ENCODE data around the gene PLPP4. TPM values are rescaled to one million over a fixed set of nuclear protein-coding genes. Genes with fewer than 3 reads are reported as not detected.

The PLPP4 gene
- polyA plus RNA-seq, 1 experiment = 35.4 TPM

DNA sequence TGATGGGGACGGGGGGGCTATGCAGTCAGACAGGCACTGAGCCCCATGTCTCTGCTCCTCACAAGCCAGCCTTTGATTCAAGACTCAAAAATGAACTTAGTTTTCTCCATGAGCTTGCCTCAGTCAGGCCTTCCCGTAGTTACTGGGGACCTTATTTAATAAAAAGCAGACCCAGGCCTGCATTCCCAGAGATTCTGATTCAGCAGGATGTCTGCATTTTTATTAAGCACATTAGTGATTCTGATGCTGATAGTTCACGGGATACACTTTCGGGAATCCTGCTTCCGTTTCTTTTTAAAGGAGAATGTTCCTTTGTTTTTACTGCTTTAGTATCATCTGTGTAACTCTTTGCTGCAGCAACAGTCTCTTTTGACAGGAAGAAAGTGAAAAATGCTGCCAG, 28.3 kb upstream of the PLPP4 start:
- ChIA-PET POLR2A (no interaction called here), CTCF (interaction anchor here (0.7 kb wide), 1 partner anchor 207 kb away, joined by 3 read pairs; no protein-coding TSS in a partner anchor)
- Histone ChIP-seq H3K27me3 (ENCODE audit: control insufficient read depth, insufficient read depth, low read length) (no peaks in the 10 kb centered on the region), H3K4me3 (ENCODE audit: low read depth, low read length) (no peak overlapping the region), H3K36me3 (ENCODE audit: control insufficient read depth, insufficient read depth, low read length) (no peaks in the 10 kb centered on the region)
- TF ChIP-seq, protein P1, sequence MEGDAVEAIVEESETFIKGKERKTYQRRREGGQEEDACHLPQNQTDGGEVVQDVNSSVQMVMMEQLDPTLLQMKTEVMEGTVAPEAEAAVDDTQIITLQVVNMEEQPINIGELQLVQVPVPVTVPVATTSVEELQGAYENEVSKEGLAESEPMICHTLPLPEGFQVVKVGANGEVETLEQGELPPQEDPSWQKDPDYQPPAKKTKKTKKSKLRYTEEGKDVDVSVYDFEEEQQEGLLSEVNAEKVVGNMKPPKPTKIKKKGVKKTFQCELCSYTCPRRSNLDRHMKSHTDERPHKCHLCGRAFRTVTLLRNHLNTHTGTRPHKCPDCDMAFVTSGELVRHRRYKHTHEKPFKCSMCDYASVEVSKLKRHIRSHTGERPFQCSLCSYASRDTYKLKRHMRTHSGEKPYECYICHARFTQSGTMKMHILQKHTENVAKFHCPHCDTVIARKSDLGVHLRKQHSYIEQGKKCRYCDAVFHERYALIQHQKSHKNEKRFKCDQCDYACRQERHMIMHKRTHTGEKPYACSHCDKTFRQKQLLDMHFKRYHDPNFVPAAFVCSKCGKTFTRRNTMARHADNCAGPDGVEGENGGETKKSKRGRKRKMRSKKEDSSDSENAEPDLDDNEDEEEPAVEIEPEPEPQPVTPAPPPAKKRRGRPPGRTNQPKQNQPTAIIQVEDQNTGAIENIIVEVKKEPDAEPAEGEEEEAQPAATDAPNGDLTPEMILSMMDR (IDR thresholded peaks at IDR 0.05; ENCODE audit: insufficient read depth, low read depth, low read length) = no peak
- no peak for DNase-seq (ENCODE audit: low read depth)

DNA sequence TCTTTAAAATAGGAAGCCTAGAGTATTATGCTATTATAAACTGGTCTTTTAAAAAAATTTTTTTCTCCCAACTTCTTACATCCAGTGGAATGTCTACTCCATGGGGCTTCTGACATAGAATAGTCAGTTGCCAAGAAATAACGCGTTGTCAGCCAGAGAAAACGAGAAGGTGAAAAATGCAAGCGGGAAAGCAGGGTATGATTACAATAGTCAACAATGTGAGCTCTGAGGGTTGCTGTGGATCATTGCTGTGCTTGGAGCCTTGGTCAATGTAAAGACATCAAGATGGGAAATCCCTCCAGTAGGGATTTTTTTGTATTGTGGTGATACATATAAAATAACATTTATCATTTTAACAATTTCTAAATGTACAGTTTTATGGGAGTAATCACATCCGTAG, 27.6 kb upstream of the PLPP4 start:
- Histone ChIP-seq H3K4me3 (ENCODE audit: low read depth, low read length) (no peak overlapping the region), H3K36me3 (ENCODE audit: control insufficient read depth, insufficient read depth, low read length) (no peaks in the 10 kb centered on the region), H3K27me3 (ENCODE audit: control insufficient read depth, insufficient read depth, low read length) (no peaks in the 10 kb centered on the region)
- TF ChIP-seq, protein P1 (IDR thresholded peaks at IDR 0.05; ENCODE audit: insufficient read depth, low read depth, low read length) = no peak
- ChIA-PET POLR2A (no interaction called here), CTCF (no interaction called here)
- no peak for DNase-seq (ENCODE audit: low read depth)

DNA sequence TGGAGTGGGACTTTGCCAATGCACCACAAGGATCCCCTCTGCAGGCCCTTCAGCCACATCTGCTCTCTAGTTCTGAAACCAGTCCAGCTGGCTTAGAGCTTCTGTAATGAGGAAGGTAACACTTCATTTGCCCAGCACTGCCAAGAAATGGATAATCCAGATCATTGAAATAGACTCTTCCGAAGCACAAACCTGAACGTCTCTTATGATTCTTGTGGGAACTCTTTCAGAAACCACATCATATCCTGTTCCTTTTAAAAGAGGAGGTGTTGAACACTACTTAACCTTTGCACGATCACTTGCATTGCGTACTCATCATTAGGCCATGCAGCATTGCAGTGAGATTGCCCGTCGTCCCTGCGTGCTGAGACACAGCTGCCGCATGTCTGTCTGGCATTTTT, 25.8 kb upstream of the PLPP4 start:
- DNase-seq (ENCODE audit: low read depth) = no peak
- POLR2A ChIA-PET = no interaction called here
- Histone ChIP-seq H3K36me3 (ENCODE audit: control insufficient read depth, insufficient read depth, low read length) (no peaks in the 10 kb centered on the region), H3K4me3 (ENCODE audit: low read depth, low read length) (no peak overlapping the region), H3K27me3 (ENCODE audit: control insufficient read depth, insufficient read depth, low read length) (no peaks in the 10 kb centered on the region)
- TF ChIP-seq, protein P1 (IDR thresholded peaks at IDR 0.05; ENCODE audit: insufficient read depth, low read depth, low read length) = no peak
- CTCF ChIA-PET = no interaction called here

DNA sequence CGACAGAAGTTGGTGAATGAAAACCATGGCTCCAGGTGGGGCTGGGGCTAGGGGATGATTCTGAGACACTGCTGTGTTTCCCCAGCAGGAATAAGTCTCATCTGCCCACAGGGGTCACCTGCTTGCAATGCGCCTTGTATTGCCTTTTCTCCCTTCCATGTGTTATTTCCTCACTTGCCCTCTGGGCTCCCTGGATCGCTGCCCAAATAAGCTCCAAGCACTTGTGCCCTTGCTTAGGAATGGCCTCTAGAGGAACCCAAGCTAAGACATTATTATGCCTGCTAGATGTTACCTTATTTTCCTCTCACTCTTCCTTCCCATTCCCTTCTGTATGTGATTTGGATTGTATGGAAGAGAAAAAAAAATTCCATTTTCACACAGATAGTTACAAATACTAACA, 24.8 kb upstream of the PLPP4 start:
- ChIA-PET CTCF (interaction anchor here (2.6 kb wide), 1 partner anchor 9 kb away, joined by 16 read pairs; no protein-coding TSS in a partner anchor), POLR2A (no interaction called here)
- DNase-seq (ENCODE audit: low read depth) = no peak
- Histone ChIP-seq H3K36me3 (ENCODE audit: control insufficient read depth, insufficient read depth, low read length) (no peaks in the 10 kb centered on the region), H3K27me3 (ENCODE audit: control insufficient read depth, insufficient read depth, low read length) (no peaks in the 10 kb centered on the region), H3K4me3 (ENCODE audit: low read depth, low read length) (no peak overlapping the region)
- TF ChIP-seq, protein P1 (IDR thresholded peaks at IDR 0.05; ENCODE audit: insufficient read depth, low read depth, low read length) = 0 out of 2 replicates have a peak, but pooled peaks have one; percentile 4

DNA sequence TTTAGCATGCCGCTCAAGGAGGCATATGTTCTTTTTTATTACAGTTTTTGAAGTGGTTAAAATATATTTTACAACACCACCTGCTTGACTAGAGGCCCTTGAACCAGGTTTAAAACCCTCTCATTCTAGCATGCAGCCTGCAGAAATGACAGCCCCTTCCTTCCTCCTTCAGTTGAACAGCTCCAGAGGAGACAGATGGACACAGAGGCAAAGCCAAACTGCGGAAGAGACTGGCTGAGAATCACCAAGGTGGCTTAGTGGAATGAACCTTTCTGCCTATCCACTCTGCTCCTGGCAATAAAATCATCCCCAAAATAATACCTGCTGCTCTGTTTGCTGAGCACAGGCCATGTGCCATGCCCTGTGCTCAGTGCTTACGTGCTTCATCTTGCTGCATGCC, 23.9 kb upstream of the PLPP4 start:
- no peak for DNase-seq (ENCODE audit: low read depth)

More for the DNA sequence above, 23.9 kb upstream of the PLPP4 start:
- Histone ChIP-seq H3K4me3 (ENCODE audit: low read depth, low read length) (no peak overlapping the region), H3K27me3 (ENCODE audit: control insufficient read depth, insufficient read depth, low read length) (no peaks in the 10 kb centered on the region), H3K36me3 (ENCODE audit: control insufficient read depth, insufficient read depth, low read length) (no peaks in the 10 kb centered on the region)
- ChIA-PET POLR2A (no interaction called here), CTCF (interaction anchor here (2.6 kb wide), 1 partner anchor 10 kb away, joined by 16 read pairs; no protein-coding TSS in a partner anchor)
- TF ChIP-seq, protein P1 (IDR thresholded peaks at IDR 0.05; ENCODE audit: insufficient read depth, low read depth, low read length) = no peak

Data from BJ (cell line).